IPS-18a (cell line): ENCODE data around the gene FSCN2.

Source experiments
- H3K27ac ChIP-seq: one replicate; pipeline ENCODE4 v1.5.1; 2013; ENCODE audit warnings: low read length
- H3K27me3 ChIP-seq: one replicate; pipeline ENCODE4 v1.6.1; 2013; ENCODE audit warnings: mild to moderate bottlenecking, low read length; ENCODE audit not compliant: control insufficient read depth, insufficient read depth
- H3K36me3 ChIP-seq: one replicate; pipeline ENCODE4 v1.6.1; 2013; ENCODE audit warnings: low read depth, low read length; ENCODE audit not compliant: control insufficient read depth
- H3K4me1 ChIP-seq: one replicate; pipeline ENCODE4 v1.6.1; 2013; ENCODE audit warnings: low read depth, low read length; ENCODE audit not compliant: control insufficient read depth
- H3K4me3 ChIP-seq: one replicate; pipeline ENCODE4 v1.5.1; 2013; ENCODE audit warnings: low read length
- H3K9ac ChIP-seq: one replicate; pipeline ENCODE4 v1.6.1; 2013; ENCODE audit warnings: mild to moderate bottlenecking, low read length, moderate library complexity
- H3K9me3 ChIP-seq: one replicate; pipeline ENCODE4 v1.6.1; 2013; ENCODE audit warnings: low read depth, low read length; ENCODE audit not compliant: control insufficient read depth

FSCN2 gene

GRCh38 chr17:81574643-81574956 lies 46.4 kb downstream of the FSCN2 start:
- Histone ChIP-seq H3K9me3 (no peaks in the 10 kb centered on the region), H3K27ac (no peak overlapping the region), H3K27me3 (no peaks in the 10 kb centered on the region), H3K36me3 (peaks cover 42% of the 10 kb centered on the region), H3K4me1 (no peaks in the 10 kb centered on the region), H3K4me3 (no peak overlapping the region), H3K9ac (no peak overlapping the region)

DNA sequence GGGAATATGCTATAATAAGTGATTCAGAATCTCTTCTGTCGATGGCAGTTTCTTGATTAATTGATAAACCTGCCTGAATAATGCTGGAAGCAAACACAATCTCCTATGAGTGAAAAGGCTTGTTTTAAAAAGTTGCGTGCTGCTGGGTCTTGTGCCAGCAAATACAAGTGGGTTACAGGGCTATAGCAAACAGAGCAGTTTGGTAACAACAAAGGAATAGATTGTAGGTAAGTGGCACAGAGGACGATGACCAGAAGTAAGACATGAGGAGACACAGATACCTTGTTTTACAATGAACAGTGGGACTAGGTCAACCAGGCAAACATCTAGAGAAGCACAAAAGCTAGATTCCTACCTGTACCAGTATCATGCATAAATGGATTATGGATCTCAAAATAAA lies 47.7 kb downstream of the FSCN2 start:
- H3K9ac ChIP-seq: no peak overlapping the region
- H3K27me3 ChIP-seq: no peaks in the 10 kb centered on the region
- H3K27ac ChIP-seq: no peak overlapping the region
- no peaks in the 10 kb centered on the region for H3K4me1 ChIP-seq
- no peak overlapping the region for H3K4me3 ChIP-seq
- no peaks in the 10 kb centered on the region for H3K9me3 ChIP-seq
- peaks cover 30% of the 10 kb centered on the region for H3K36me3 ChIP-seq

GRCh38 chr17:81576621-81577277 lies 48.6 kb downstream of the FSCN2 start:
- Histone ChIP-seq H3K9me3 (no peaks in the 10 kb centered on the region), H3K27ac (no peak overlapping the region), H3K9ac (no peak overlapping the region), H3K4me3 (no peak overlapping the region), H3K27me3 (no peaks in the 10 kb centered on the region), H3K36me3 (peaks cover 24% of the 10 kb centered on the region), H3K4me1 (no peaks in the 10 kb centered on the region)

GRCh38 chr17:81577278-81578000 lies 49.3 kb downstream of the FSCN2 start:
- H3K27ac ChIP-seq: no peak overlapping the region
- peaks cover 31% of the 10 kb centered on the region for H3K36me3 ChIP-seq
- no peaks in the 10 kb centered on the region for H3K9me3 ChIP-seq
- H3K4me3 ChIP-seq: no peak overlapping the region
- H3K27me3 ChIP-seq: no peaks in the 10 kb centered on the region
- no peak overlapping the region for H3K9ac ChIP-seq
- no peaks in the 10 kb centered on the region for H3K4me1 ChIP-seq

DNA sequence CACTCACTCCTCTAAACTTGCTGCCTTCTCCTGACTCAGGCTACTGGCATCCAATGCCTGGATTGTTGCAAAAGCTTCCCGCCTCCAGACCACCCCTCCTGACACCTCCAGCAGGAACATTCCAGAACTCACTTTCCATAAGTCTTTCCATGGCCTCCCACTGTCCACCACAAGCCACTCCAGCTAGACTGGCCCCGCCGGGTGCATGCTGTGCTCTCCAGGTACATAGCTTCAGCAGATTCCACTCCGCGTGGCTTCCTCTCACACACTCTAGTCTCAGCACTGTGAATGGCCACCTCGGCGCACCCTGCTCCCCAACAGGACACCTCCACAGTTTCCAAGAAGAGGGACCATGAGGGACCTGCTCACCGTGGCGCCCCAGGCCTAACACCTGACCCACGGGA lies 49.9 kb downstream of the FSCN2 start:
- no peak overlapping the region for H3K9ac ChIP-seq
- no peaks in the 10 kb centered on the region for H3K4me1 ChIP-seq
- no peaks in the 10 kb centered on the region for H3K27me3 ChIP-seq
- H3K36me3 ChIP-seq: peaks cover 37% of the 10 kb centered on the region
- no peak overlapping the region for H3K4me3 ChIP-seq
- H3K9me3 ChIP-seq: no peaks in the 10 kb centered on the region
- H3K27ac ChIP-seq: no peak overlapping the region

DNA sequence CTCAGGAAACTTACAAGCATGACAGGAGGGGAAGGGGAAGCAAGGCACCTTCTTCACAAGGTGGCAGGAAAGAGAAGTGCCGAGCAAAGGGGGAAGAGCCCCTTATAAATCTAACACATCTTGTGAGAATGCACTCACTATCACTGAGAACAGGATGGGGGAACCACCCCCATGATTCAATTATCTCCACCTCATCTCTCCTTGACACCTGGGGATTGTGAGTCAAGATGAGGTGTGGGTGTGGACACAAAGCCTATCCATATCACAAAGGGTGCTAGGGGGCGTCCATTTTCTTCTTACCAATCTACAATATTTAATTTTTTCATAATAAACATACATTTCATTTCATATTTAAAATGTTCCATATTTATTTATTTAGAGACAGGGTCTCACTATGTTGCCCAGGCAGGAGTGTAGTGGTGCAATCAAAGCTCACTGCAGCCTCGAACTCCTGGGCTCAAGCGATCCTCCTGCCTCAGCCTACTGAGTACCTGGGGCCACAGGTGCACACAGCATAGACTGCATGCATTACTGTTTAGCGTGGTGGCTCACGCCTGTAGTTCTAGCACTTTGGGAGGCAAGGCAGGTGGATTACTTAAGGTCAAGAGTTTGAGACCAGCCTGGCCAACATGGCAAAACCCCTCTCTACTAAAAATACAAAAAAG lies 50.5 kb downstream of the FSCN2 start:
- no peak overlapping the region for H3K9ac ChIP-seq
- H3K36me3 ChIP-seq: peaks cover 41% of the 10 kb centered on the region
- H3K27me3 ChIP-seq: no peaks in the 10 kb centered on the region
- no peak overlapping the region for H3K27ac ChIP-seq
- H3K4me1 ChIP-seq: no peaks in the 10 kb centered on the region
- no peaks in the 10 kb centered on the region for H3K9me3 ChIP-seq
- no peak overlapping the region for H3K4me3 ChIP-seq

GRCh38 chr17:81579298-81579697 lies 51.1 kb downstream of the FSCN2 start:
- Histone ChIP-seq H3K27ac (no peak overlapping the region), H3K9me3 (no peaks in the 10 kb centered on the region), H3K27me3 (no peaks in the 10 kb centered on the region), H3K4me1 (no peaks in the 10 kb centered on the region), H3K36me3 (peaks cover 44% of the 10 kb centered on the region), H3K9ac (no peak overlapping the region), H3K4me3 (no peak overlapping the region)

DNA sequence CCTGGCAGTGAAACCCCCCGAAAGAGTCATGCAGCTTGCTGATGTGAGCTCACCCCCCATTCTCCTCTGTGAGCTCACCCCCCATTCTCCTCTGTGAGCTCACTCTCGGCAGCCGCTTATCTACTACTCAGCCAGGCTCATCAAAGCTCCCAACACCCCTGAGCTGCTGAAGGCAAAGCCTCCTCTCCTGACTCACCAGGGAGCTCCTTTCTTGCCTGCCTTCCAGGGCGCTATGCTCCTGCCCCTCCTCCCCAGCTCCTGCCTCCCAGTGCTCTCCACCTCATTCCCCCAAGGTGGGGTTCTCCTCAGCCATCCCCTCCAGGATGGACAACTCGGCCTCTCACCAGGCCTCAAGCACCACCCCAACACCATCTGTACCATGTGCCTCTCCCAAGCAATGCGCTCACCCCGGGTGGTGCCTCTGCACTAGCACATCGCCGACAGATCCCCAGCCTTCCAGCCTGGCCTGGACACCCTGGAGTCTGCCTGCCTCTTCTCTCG lies 51.7 kb downstream of the FSCN2 start:
- H3K4me1 ChIP-seq: no peaks in the 10 kb centered on the region
- no peaks in the 10 kb centered on the region for H3K27me3 ChIP-seq
- H3K9ac ChIP-seq: no peak overlapping the region
- H3K27ac ChIP-seq: no peak overlapping the region
- peaks cover 49% of the 10 kb centered on the region for H3K36me3 ChIP-seq
- no peaks in the 10 kb centered on the region for H3K9me3 ChIP-seq
- H3K4me3 ChIP-seq: no peak overlapping the region

DNA sequence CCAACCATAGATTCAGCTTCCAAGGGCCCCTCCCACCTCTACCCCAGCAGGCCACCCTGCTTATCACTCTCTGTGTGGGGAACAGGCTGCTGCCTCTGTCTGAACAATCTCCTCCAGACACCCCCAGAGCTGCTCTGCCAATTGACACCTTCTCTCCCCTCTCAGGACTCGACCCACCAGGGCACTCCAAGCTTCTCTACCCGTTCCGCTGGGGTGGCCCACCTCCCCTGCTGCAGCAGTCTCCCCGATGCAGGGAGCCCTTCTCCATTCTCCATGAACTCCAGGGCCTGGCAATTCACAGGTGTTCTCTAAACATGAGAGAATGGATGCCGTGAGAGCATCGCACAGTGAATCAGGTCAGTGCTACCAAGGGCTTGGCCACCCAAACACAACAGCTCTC lies 52.3 kb downstream of the FSCN2 start:
- H3K4me3 ChIP-seq: no peak overlapping the region
- H3K36me3 ChIP-seq: peaks cover 52% of the 10 kb centered on the region
- no peaks in the 10 kb centered on the region for H3K4me1 ChIP-seq
- H3K9ac ChIP-seq: no peak overlapping the region
- no peaks in the 10 kb centered on the region for H3K9me3 ChIP-seq
- no peaks in the 10 kb centered on the region for H3K27me3 ChIP-seq
- H3K27ac ChIP-seq: no peak overlapping the region

- H3K36me3 ChIP-seq: peaks cover 56% of the 10 kb centered on the region
- no peaks in the 10 kb centered on the region for H3K4me1 ChIP-seq
- H3K9me3 ChIP-seq: no peaks in the 10 kb centered on the region
- no peak overlapping the region for H3K9ac ChIP-seq
- no peak overlapping the region for H3K4me3 ChIP-seq
- no peak overlapping the region for H3K27ac ChIP-seq
- H3K27me3 ChIP-seq: no peaks in the 10 kb centered on the region
These were observed 53.6 kb downstream of the FSCN2 start for GRCh38 chr17:81581758-81582157.

- Histone ChIP-seq H3K4me3 (no peak overlapping the region), H3K27ac (no peak overlapping the region), H3K27me3 (no peaks in the 10 kb centered on the region), H3K9me3 (no peaks in the 10 kb centered on the region), H3K4me1 (no peaks in the 10 kb centered on the region), H3K36me3 (peaks cover 59% of the 10 kb centered on the region), H3K9ac (no peak overlapping the region)
These were observed 54.2 kb downstream of the FSCN2 start for GRCh38 chr17:81582341-81582740.
